Mucosa of gallbladder (tissue), 1 donor: Measurements from ENCODE around the gene ACAT2. TPM values are rescaled to one million over a fixed set of nuclear protein-coding genes. Genes with fewer than 3 reads are reported as not detected.
A peak's percentile ranks its signal among the peaks of the same experiment; 100 is the strongest.
"Not testable (repeated sequence)": the region's sequence is repeated elsewhere in the genome, so short reads cannot be mapped to it uniquely, and the experiment has no call there.

Source experiments
- DNase-seq: peaks from one replicate; pipeline ENCODE4 v3.0.0-alpha.2; 2020; ENCODE audit warnings: low spot score
- total RNA-seq: library from RNA; stranded (reverse); gene quantifications from one replicate; pipeline ENCODE4 v1.2.1, GENCODE V29; 2021
- donor health status: DM: no; HTN: no; CAD: no.

Gene ACAT2
- total RNA-seq, 1 donor from 2014 or later = 69.3 TPM

GRCh38 chr6:159730332-159730676 lies 31.5 kb upstream of the ACAT2 start:
- no peak for DNase-seq

- DNase-seq = not testable (repeated sequence)
Observed at GRCh38 chr6:159732550-159732949, 29.3 kb upstream of the ACAT2 start.

GRCh38 chr6:159733395-159733794 lies 28.4 kb upstream of the ACAT2 start:
- not testable (repeated sequence) for DNase-seq

DNA sequence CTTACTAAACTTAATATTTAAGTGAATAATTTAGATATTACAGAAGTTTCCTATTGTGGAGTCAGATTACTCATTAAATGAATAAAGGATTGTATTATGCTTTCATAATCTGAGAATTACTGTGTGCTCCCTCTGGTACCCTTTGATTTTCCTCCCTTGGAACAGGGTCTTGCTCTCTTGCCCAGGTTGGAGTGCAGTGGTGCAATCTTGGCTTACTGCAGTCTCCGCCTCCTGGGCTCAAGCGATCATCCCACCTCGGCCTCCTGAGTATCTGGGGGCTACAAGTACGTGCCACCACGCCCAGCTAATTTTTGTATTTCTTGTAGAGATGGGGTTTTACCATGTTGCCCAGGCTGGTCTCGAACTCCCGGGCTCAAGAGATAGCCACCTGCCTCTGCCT lies 24.9 kb upstream of the ACAT2 start:
- DNase-seq = no peak

GRCh38 chr6:159739341-159739740 lies 22.5 kb upstream of the ACAT2 start:
- no peak for DNase-seq

DNA sequence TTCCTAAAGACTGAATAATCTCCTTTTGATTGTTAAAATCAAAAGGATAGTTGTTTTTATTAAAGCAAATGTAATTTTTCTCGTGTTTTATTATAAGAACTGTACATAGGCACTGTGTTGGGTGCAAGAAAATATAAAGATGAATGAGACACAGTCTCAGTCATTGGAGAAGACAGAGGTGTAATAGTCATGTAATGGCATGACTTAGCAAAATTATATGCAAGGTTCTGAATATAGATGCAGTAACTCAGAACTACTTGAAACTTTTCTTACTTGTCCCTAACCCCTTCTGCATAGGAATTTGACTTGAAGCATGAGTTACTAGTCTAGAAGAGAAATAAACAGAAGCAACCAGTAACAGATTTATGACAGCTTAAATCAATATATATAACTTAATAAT lies 19.7 kb upstream of the ACAT2 start:
- no peak for DNase-seq

GRCh38 chr6:159745081-159745480 lies 16.8 kb upstream of the ACAT2 start:
- no peak for DNase-seq

- DNase-seq = no peak
Observed at GRCh38 chr6:159746759-159747158, 15.1 kb upstream of the ACAT2 start.

- DNase-seq = not testable (repeated sequence)
Observed at GRCh38 chr6:159748127-159748526, 13.7 kb upstream of the ACAT2 start.

GRCh38 chr6:159751448-159751847 lies 10.4 kb upstream of the ACAT2 start:
- no peak for DNase-seq

GRCh38 chr6:159753081-159753872 lies 8.6 kb upstream of the ACAT2 start:
- DNase-seq = no peak

DNA sequence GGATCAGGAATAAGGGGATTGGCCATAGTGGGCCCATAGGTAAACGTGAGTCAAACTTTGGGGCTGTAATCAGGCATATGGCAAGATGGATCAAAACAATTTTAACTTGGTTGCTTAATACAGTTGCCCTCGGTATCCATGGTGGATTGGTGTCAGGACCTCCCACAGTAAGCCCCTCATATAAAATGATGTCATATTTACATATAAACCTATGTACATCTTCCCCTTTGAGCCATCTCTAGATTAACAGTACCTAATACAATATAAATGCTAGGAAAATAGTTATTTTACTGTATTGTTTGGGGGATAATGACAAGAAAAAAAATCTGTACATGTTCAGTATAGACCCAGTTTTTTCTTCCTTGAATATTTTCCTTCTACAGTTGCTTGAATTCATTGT lies 7.4 kb upstream of the ACAT2 start:
- no peak for DNase-seq

DNA sequence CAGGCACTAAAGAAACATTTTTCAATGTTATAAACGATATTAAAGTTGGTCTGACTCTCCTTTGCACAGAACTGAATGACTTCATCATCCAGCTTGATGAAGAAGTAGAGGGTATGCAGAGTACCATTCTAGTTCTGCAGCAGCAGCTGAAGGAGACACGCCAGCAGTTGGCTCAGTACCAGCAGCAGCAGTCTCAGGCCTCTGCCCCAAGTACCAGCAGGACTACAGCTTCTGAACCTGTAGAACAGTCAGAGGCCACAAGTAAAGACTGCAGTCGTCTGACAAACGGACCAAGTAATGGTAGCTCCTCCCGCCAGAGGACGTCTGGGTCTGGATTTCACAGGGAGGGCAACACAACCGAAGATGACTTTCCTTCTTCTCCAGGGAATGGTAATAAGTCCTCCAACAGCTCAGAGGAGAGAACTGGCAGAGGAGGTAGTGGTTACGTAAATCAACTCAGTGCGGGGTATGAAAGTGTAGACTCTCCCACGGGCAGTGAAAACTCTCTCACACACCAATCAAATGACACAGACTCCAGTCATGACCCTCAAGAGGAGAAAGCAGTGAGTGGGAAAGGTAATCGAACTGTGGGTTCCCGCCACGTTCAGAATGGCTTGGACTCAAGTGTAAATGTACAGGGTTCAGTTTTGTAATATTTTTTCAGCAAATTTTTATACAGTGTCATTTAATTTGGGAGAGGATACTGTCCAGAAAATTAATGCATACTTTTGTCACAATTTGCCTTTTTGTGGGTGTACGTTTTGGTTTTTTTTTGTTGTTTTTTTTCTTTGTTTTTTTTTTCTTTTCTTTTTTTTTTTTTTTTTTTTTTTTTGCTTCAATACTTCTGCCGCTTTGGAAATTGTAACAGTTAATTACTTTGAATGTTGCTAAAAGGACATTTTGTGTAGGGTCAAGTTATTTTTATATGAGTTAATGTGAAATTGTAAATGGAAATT lies 6.6 kb upstream of the ACAT2 start:
- DNase-seq = no peak

DNA sequence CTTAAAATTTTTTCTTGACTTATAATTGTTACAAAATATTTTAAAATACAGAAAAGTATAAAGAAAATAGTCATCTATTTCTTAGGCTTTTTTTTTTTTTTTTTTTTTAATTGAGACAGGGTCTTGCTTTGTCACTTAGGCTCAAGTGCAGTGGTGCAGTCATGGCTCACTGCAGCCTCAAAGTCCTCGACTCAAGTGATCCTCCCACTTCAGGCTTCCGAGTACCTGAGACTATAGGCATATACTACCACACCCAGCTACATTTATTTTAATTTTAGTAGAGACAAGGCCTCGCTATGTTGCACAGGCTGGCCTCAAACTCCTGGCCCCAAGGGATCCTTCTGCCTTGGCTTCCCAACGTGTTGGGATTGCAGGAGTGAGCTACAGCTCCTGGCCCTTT lies 5.3 kb upstream of the ACAT2 start:
- DNase-seq = no peak

DNA sequence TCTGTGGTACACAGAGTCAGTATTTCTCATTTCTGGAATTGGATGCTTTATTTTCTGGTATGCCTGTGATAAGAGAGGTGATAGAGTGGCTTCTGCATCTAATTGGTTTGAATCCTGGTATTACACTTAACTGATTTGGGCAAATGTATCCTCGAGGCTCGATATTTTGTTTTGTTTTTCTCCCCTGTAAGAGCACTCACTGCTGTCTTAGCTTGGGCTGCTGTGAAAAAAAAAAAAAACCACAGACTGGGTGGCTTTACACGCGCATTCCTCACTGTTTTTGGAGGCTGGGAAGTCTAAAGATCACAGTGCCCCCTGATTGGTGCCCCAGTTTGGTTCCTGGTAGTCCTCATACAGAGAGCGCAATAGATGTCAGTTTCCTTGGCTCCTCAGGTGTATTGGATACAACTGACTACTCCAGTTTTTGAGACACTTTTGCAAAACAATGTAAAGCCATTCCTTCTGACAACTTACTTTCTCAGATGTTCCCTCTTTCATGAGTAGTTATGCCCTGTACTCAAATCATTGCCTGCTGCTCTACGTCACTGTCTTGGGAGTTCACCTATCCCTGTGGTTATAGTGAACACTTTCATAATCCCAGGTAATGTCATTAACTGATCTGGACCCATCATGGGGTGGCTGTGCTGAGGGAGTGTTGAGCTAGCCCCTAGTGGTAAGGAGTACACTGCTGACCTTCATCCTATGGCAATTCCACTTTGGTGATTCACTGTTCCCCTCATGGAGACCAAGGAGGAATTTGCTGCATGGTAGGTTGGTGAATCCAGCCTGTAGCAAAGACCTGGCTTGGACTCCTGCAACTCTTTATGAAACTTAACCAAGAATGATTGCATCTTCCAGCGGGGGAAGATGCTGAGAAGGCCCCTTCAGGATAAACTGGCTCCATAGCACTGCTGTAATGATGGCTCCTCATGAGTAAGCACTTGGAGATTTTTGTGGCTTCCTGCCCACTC lies 3.5 kb upstream of the ACAT2 start:
- no peak for DNase-seq

DNA sequence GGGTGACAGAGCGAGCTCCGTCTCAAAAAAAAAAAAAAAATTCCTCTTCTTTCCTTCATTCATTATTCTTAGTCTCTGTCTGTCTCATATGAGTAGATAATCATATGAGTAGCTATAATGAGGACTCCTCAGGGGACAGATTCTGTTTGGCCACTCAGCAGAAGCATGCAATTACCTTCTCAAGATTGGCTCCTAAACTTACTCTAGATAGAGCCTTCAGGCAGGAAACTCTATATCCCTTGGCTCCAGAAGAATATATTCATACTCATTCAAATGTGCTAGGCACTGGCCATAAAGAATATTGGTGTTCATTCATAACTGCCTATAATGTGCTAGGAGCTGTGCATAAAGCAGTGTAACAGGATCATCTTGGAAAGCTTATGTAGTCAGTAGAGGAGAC lies 2.2 kb upstream of the ACAT2 start:
- no peak for DNase-seq

GRCh38 chr6:159760602-159761057 lies 1.2 kb upstream of the ACAT2 start:
- DNase-seq = no peak

- DNase-seq = no peak
Observed at GRCh38 chr6:159761129-159761872, 544 bp upstream of the ACAT2 start.

- peak; percentile 15 for DNase-seq
Observed at GRCh38 chr6:159762681-159763293, 942 bp downstream of the ACAT2 start.

GRCh38 chr6:159766906-159767305 lies 5.1 kb downstream of the ACAT2 start:
- no peak for DNase-seq
